ENCODE results near the gene OR51V1.
"Not testable (repeated sequence)": the region's sequence is repeated elsewhere in the genome, so short reads cannot be mapped to it uniquely, and the experiment has no call there.

OR51V1 gene

GRCh38 chr11:5200582-5200981 lies at the start of gene OR51V1:
Gene OR51V1, minus strand, starts transcription at chr11:5200682. Its CDS starts 0 bp downstream, at chr11:5200682.
- DNase-seq: no peak

GRCh38 chr11:5249807-5250396 lies 49.4 kb upstream of the OR51V1 start, which contains the start of gene HBG1:
Gene HBG1, minus strand, starts transcription at chr11:5249857. Its CDS starts 53 bp downstream, at chr11:5249804.
- not testable (repeated sequence) for DNase-seq

- not testable (repeated sequence) for DNase-seq
These were observed 48.0 kb upstream of the OR51V1 start for GRCh38 chr11:5248498-5248897.

- no peak for DNase-seq
These were observed 47.1 kb upstream of the OR51V1 start for GRCh38 chr11:5247472-5248192.

- DNase-seq: no peak
These were observed 46.4 kb upstream of the OR51V1 start for GRCh38 chr11:5246772-5247471.

GRCh38 chr11:5245155-5245554 lies 44.7 kb upstream of the OR51V1 start:
- no peak for DNase-seq

GRCh38 chr11:5243816-5244180 lies 43.3 kb upstream of the OR51V1 start:
- DNase-seq: no peak

- DNase-seq: no peak
These were observed 42.7 kb upstream of the OR51V1 start for GRCh38 chr11:5242933-5243815.

- DNase-seq: no peak
These were observed 41.7 kb upstream of the OR51V1 start for GRCh38 chr11:5242208-5242607.

GRCh38 chr11:5241458-5241857 lies 41.0 kb upstream of the OR51V1 start:
- DNase-seq: no peak

- no peak for DNase-seq
These were observed 40.0 kb upstream of the OR51V1 start for GRCh38 chr11:5240458-5240857.

- no peak for DNase-seq
These were observed 39.6 kb upstream of the OR51V1 start for GRCh38 chr11:5240056-5240455.

- DNase-seq: no peak
These were observed 38.6 kb upstream of the OR51V1 start for GRCh38 chr11:5239046-5239445.

- DNase-seq: no peak
These were observed 38.0 kb upstream of the OR51V1 start for GRCh38 chr11:5238486-5238885.

GRCh38 chr11:5237420-5237819 lies 36.9 kb upstream of the OR51V1 start:
- DNase-seq: no peak

- DNase-seq: no peak
These were observed 35.0 kb upstream of the OR51V1 start for GRCh38 chr11:5235364-5236095.

GRCh38 chr11:5234381-5234834 lies 33.9 kb upstream of the OR51V1 start, which contains the start of gene HBD:
Gene HBD, minus strand, starts transcription at chr11:5234483. Its CDS starts 50 bp downstream, at chr11:5234433.
- DNase-seq: no peak

- no peak for DNase-seq
These were observed 32.8 kb upstream of the OR51V1 start for GRCh38 chr11:5233307-5233706.

- DNase-seq: no peak
These were observed 32.3 kb upstream of the OR51V1 start for GRCh38 chr11:5232821-5233220.

GRCh38 chr11:5232176-5232575 lies 31.7 kb upstream of the OR51V1 start:
- DNase-seq: no peak

GRCh38 chr11:5231111-5231510 lies 30.6 kb upstream of the OR51V1 start:
- no peak for DNase-seq

- DNase-seq: no peak
These were observed 29.8 kb upstream of the OR51V1 start for GRCh38 chr11:5230266-5230665.

Measured in NCI-H1048 (cell line).